Right forelimb (tissue), 1 donor: ENCODE data around the gene STT3B.
"Not testable (repeated sequence)": the region's sequence is repeated elsewhere in the genome, so short reads cannot be mapped to it uniquely, and the experiment has no call there.

ENCODE experiments used
- DNase-seq: peaks from one replicate; pipeline ENCODE4 v3.0.0-alpha.2; 2018

STT3B gene

DNA sequence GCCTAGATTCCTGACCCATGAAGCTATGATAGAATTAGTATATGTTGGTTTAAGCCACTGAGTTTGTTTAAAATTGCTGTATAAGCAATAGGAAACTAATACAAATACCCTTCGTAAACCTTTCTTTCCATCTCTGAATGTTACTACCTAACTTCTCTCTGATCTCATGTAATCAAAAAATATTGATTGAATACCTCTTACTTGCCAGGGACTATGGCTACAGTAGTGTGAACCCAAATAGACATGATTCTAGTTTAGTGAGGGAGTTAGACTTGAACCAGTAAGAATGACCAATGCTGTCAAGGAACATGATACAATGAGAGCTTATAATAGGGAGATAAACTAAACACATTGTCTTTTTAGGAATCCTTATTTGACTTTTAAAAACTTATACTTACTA, 19.4 kb downstream of the STT3B start:
- no peak for DNase-seq

DNA sequence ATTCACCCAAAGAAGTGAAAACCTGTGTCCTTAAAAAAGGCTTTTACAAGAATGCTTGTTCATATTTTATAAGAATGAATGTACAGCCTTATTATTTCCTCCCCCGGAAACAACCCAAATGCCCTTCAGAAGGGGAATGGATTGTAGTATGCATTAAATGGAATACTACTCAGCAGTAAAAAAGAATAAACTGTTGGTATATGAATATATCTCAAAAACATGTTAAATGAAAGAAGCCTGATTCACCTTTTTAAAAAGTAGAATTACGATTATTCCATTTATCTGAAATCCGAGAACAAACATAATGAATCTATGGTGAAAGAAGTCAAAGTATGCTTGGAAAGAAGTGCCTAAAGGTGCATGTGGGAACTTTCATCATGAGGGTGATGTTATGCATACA, 20.5 kb downstream of the STT3B start:
- no peak for DNase-seq

DNA sequence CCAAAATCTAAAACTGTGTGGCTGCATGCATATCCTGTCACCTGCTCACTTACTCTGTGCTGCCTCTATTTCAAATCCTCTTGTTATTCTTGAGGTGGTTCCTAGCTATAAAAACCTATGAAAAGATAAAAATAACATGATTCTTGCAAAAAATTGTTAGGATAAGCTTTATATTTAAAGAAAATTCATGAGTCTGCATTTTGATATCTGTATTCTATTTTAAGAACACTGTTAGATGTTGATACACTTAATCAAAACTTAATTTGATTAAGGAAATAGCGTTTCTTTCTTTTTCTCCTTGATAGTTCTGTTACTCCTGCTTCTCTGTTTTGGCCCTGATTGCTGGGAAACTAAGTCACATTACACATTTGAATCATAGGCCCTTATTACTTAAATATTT, 22.5 kb downstream of the STT3B start:
- DNase-seq: no peak

DNA sequence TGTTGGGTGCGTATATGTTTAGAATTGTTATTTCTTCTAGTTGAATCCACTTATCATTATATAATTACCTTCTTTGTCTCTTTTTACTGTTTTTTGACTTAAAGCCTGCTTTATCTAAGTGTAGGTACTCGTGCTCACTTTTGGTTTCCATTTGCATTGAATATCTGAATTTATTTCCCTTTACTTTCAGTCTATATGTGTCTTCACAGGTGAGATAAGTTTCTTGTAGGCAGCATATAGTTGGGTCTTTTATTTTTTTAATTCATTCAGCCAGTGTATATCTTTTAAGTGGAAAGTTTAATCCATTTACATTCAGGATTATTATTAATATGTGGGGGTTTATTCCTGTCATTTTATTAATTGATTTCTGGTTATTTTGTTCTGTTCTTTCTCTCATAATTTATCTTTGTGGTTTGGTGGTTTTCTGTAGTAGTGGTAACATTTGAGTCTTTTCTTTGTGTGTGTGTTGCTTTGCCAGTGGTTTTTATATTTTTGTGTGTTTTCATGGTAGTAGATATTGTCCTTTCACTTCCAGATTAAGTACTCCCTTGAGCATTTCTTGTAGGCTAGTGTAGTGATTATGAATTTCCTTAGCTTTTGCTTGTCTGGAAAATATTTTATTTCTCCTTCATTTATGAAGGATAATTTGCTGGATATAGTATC, 27.3 kb downstream of the STT3B start:
- DNase-seq: no peak

DNA sequence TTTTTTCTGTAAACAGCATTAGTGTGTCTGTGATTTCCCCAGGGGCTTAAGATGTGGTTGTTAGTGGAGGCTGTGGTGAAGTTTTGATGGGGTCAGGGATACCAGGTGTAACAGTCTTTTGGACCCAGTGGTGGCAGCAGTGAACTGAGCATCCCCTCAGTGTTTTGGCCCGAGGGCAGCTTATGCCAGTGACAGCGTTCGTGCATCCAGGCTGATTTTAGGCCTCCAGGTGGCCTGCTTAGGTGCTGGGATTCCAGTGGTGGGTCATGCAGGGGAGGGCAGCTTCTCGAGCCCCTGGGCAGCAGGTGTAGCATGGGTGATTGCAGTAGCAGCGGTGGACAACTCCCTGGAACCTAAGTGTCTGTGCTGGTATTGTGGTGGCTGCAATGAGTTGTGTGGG, 29.2 kb downstream of the STT3B start:
- no peak for DNase-seq

DNA sequence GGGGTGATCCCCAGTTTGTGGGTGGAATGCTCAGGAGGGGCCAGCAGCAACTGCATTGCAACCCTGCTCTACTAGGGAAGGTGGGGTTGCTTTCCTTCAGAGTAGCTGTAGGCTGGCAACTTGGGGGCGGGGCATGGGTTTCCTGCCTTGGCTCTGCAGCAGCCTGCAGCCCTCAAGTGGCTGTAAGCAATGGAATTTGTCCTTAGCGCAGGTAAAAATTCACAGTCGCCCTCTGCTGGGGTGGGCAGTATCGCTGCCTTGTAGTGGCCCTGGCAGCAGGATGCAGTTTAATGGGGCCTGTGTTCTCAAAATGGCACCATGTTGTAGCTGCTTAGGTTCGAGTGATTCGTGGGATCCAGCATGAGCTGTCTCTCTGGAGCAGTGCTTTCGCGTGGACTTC, 29.8 kb downstream of the STT3B start:
- no peak for DNase-seq

DNA sequence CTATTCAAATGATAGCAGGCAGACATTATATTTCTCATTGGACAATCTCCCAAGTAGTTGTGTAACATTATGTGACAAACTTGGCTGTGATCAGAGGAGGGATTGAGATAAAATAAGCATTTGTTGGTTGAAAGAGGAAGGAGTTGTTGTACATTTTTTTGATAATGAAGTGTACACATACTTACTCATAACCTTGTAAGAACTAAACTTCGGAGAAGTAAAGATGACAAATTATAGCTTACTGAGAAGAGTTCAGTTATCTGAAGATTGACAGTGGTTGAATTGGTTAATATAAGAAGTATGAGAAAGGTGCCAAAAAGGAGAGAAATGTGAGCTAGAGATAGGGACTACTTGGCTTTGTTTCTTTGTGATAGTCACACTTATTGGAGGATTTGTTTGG, 32.6 kb downstream of the STT3B start:
- DNase-seq: no peak

DNA sequence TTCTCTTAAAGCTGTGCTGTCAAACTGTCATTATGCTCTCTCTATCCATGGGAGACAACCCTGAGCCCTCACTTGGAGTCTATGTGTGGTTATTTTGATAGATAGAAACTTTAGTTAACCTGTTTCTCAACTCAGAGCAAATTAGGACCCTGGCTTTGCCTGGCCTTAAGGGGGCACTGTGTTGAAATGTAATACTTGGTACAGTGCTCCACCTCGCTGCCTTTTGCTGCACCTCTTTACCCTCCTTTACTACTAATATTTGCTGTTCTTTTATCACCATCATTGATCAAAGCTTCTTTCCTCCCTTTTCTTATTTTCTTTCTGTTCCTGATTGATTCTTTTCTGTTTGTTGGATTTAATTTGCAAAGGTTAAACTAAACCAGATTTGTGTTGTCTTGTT, 34.3 kb downstream of the STT3B start:
- no peak for DNase-seq

DNA sequence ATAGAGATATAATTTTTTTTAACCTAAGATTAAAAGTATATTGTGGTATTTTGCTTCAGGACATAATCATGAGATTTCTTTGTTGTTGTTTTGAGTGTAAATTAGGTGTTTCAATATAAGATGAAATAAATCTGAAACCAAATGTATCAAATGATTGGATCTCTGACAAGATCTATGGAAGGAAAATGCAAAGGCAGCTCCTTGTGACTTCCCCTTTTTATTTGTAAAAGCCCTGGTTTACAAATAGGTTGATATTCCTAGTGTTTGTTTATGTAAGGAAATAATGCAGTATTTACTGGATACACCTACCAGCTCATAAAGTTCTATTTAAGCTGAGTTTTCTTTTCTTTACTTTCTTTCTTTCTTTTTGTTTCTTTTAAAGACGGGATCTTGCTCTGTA, 35.9 kb downstream of the STT3B start:
- DNase-seq: no peak

DNA sequence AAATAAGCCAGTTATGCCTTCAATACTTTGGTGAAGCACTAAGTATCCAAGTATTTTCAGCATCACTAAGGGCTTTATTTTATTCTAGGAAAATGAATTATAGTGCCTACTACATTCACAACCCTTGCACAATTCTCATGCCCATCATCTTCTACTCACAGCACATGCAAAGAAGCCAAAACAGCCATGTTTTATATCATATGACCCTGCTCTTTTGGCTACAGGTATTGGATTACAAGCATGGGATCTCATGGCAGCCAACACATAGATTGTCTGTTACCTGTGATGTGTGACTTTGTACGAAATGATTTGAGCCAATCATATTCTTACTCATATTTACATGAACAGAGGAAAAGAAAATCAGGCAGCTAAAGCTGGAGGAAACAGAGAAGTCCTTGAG, 38.6 kb downstream of the STT3B start:
- DNase-seq: no peak

DNA sequence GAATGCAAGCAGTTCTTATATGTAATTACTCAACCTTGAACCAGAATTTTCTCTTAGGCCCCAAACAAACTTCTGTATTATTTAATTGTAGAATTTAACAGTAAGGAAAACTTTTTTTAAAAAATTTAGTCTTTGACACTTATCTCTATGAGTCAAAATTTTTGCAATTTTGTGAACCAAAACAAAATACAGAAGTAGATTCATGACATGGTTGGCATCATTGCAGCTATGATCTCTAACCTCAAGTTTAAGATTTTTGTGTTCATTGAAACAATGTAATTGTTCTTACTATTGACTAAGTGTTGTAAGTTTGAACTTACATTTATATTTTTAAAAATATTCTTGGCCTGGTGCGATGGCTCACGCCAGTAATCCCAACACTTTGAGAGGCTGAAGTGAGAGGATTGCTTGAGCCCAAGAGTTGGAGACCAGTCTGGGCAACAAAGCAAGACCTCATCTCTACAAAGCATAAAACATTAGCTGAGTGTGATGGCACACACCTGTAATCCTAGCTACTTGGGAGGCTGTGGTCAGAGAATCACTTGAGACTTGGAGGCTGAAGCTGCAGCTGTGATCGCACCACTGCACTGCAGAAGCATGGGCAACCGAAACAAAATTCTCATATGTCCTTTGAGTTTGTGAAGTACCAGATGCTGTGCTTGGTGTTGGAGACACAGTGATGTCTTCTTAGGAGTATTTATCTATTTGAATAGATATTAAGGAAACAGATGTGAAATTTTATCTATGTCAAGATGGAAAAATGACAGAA, 39.7 kb downstream of the STT3B start:
- DNase-seq: no peak

DNA sequence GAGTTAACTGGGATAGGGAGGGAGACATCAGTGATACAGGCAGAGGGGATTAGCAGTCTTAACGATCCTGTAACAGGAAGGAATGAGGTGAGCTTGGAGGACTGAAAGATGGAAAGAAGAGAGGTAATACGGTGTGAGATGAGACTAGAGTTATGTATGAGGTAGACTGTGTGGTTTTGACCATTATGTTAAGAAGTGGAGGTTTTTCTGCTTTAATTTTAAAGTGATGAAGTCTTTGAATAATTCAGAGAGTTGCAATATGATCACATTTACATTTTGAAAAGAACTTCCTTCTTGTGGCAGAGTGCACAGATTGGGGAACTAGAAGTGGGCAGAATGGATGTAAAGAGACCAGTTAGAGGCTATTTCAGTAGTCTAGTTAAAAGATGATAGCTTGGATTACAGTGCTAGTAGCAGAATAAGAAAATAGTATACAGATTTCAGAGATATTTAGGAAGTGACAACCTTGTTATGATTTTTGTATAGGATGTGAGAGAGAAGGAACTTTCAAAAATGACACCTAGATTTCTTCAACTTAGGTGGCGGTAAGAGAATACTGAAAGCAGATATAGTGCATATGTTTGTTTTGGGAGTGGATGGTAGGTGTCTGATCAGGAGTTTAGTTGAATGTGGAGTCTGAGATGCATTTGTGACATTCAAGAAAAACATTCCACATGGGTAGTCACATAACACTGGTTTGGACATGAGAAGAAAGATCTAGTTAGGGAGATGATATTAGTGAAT, 40.5 kb downstream of the STT3B start:
- no peak for DNase-seq

DNA sequence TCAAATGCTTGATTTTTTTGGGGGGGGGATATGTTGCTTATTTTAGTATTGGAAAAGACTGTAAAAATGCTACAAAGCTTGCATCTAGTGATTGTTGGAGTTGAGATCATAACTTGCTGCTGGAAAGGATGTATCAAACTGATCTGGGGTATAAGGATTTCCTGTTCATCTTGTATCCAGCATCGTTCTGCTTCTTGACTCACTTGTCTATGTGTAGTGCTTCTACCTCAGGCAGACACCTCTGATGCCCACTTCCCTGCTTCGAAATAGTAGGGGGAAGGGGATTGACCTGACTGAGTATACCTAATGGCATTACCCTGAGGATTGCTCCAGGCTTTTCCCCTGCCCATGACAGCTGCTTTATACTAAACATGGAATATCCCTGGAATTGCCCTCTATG, 42.7 kb downstream of the STT3B start:
- DNase-seq: no peak

DNA sequence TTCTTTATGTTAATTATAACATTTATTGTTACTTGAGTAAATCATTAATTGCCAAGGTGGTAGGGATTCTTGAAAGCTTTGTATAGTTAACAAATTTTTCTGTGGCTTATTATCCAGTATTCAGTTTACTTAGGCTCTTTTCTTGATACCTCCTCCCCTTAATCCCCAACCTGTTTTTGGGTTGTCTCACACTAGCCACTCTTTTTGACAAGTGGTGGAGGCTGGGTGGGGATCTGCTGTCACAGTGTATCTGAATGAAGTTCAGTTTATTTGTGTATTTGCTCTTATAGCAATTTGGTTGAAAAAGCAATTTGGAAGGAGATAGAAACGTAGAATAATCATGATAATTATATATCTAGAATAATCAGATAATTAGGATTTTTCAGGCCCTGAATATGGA, 43.8 kb downstream of the STT3B start:
- no peak for DNase-seq

DNA sequence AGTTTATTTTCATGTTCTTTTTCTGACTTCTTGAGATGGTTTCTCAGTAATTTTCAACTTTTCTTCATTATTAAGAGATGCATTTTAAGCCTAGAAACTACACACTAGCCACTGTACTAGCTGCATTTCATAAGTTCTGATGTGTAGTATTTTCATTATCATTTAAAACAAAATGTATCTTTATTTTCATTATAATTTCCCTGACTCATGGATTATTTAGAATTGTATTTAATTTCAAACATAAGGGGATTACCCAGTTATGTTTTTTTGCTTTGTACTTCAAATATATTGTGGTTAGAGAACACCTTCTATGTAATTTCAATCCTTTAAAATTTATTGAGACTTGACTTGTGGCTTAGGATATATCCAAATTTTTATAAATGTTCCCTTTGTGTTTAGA, 44.5 kb downstream of the STT3B start:
- no peak for DNase-seq

DNA sequence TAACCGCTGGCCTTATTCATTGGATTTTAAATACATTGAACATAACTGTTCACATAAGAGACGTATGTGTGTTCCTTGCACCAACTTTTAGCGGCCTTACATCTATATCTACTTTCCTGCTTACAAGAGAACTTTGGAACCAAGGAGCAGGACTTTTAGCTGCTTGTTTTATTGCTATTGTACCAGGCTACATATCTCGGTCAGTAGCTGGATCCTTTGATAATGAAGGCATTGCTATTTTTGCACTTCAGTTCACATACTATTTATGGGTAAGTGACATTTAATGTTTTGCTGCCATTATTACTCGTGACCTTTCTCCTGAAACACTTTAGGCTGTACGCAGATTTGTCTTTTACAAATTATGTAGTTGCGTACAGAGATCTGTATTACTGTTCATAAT, 47.1 kb downstream of the STT3B start:
- DNase-seq: no peak

DNA sequence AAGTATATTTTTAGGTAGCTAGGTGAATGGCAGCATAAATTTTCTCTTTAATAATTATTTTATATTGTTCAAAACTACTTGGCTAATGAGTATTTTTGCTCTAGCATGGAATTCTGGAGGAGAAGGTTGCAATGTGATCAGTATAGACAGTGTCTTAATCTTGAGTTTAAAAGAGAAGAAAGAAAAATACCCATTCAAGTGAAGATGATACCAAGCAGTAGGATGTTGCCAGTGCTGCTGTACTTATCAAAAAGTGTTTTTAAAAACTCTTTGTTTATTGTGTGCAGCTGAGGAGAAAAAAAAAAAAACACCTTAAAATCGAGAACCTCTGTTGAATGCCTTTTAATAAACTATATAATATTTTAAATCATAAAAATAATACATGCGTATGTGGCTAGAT, 47.9 kb downstream of the STT3B start:
- no peak for DNase-seq

DNA sequence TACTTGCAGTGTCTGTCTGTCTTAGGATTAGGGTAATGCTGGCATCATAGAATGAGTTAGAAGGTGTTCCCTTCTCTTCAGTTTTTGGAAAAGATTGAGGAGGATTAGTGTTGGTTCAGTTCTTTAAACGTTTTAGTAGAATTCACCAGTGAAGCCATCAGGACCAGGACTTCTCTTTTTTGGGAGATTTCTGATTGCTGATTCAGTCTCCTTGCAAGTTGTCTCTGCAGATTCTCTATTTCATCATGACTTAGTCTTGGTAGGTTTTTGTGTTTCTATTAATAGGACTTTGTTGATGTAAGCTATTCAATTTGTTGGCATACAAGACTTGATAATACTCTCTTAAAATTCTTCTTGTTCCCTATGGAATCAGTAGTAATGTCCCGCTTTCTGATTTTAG, 48.9 kb downstream of the STT3B start:
- no peak for DNase-seq

DNA sequence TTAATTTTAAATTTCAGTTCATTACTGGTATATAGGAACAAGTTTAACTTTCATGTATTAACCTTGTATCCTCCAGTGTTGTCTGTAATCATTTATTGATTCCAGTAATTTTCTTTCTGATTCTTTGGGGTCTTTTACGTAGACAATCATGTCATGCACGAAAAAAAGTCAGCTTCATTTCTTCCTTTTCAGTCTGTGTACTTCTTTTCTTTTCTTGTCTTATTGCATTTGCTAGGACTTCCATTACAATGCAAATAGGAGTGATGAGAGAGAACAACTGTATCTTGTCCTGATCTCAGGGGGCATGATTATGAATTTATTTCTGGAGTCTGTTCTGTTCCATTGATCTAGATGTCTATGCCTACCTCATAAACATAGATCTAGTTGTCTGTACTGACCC, 56.5 kb downstream of the STT3B start:
- DNase-seq: no peak

DNA sequence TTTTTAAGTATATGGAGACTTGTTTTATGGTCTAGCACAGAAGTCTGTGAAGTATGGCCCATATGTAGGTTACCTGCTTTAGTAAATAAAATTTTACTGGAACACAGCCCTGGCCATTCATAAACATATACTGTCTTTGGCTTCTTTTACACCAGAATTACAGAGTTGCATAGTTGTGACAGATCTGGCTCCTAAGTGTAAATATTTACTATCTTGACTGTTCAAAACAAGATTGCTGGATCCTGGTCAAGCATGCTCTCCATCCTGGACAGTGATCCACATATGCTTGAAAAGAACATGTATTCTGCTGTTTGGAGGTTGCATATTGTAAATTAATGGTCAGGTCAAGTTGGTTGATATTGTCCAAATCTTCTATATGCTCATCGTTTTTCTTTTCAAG, 57.9 kb downstream of the STT3B start:
- no peak for DNase-seq

DNA sequence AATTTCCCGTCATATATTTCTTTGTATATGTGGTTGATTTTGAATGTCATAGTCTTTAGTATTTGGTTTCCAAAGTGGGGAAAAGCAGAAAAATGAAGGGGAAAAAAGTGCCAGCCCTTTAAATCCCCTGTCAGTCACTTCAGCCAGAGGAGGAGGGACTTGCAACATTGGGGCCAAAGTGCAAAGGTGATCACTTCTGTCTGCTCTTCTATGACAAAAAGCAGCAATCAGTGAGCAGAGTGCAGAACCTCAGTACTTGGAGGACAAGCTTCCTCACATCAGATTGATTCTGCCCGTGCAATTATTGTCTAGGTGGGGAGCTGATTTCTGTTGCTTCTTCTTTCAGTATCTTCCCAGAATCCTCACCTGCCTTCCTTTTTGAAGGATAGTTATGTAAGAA, 60.0 kb downstream of the STT3B start:
- DNase-seq: no peak

DNA sequence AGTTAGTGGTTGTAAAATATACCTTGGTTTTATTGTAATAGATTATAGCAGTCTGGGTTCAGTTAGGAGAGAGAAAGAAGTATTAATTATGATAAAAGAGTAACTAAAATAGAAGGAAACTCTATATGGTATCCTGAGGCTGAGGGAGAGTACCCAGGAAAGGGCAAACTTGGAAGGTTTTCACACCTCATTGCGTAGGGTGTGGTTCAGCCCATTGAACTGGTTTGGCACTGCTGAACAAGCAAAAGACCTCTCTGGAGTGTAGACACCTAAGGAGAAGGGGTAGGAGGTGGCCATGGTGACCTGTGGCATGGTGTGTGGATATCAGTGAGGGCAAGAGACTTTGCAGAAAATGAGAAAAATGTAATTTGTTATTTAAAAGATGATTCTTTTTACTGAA, 63.5 kb downstream of the STT3B start:
- no peak for DNase-seq

DNA sequence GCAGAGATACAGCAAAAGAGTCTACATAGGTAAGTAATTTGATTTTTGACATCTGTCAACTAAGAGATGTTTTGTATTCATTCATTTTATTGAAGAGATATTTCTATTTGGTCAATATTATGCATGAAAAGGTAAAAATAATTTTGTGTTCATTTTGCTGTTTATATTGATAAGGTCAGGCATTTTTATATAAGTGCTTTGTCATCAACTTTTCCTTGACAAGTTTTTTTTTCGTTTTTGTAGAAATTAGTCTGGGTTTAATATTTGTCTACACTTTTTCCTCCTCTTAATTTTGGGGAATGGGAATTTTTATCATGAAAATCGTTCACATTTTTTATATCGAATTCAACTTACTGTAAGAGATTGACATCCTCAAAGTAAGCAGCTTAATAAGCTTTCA, 67.7 kb downstream of the STT3B start:
- no peak for DNase-seq

DNA sequence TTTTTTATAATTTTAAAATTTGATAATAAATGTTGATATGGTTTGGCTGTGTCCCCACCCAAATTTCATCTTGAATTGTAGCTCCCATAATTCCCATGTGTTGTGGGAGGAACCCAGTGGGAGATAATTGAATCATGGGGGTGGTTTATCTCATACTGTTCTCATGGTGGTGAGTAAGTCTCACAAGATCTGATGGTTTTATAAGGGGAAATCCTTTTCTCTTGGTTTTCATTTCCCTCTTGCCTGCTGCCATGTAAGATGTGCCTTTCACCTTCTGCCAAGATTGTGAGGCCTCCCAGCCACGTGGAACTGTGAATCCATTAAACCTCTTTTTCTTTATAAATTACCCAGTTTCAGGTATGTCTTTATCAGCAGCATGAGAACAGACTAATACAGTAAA, 72.6 kb downstream of the STT3B start:
- not testable (repeated sequence) for DNase-seq
